HG02885 (cell line): ENCODE results near the gene PSMA6.
"Not testable (repeated sequence)": the region's sequence is repeated elsewhere in the genome, so short reads cannot be mapped to it uniquely, and the experiment has no call there.

Experiments used
- ATAC-seq: cut with Tn5 transposase; IDR thresholded peaks from one replicate; pipeline ENCODE4 v1.9.1; 2021; ENCODE audit warnings: mild to moderate bottlenecking; ENCODE audit not compliant: unreplicated experiment, poor library complexity

PSMA6 gene

GRCh38 chr14:35292051-35292769 is at the start of gene PSMA6:
PSMA6 (plus strand) TSS chr14:35292382; CDS start chr14:35292477, 95 bp downstream.
- ATAC-seq, result peak; percentile 90

GRCh38 chr14:35242599-35243311 is 49.4 kb upstream of the PSMA6 start:
- no peak for ATAC-seq

- ATAC-seq, result no peak
These were observed 48.2 kb upstream of the PSMA6 start for GRCh38 chr14:35243956-35244355.

GRCh38 chr14:35244542-35244941 is 47.6 kb upstream of the PSMA6 start:
- no peak for ATAC-seq

- ATAC-seq, result no peak
These were observed 47.1 kb upstream of the PSMA6 start for GRCh38 chr14:35245051-35245450.

- ATAC-seq, result no peak
These were observed 44.3 kb upstream of the PSMA6 start for GRCh38 chr14:35247777-35248475.

GRCh38 chr14:35248476-35248788 is 43.8 kb upstream of the PSMA6 start:
- ATAC-seq, result no peak

GRCh38 chr14:35250319-35250718 is 41.9 kb upstream of the PSMA6 start:
- no peak for ATAC-seq

- no peak for ATAC-seq
These were observed 39.7 kb upstream of the PSMA6 start for GRCh38 chr14:35252451-35252868.

- not testable (repeated sequence) for ATAC-seq
These were observed 39.1 kb upstream of the PSMA6 start for GRCh38 chr14:35253056-35253455.

GRCh38 chr14:35254034-35254622 is 38.1 kb upstream of the PSMA6 start:
- ATAC-seq, result not testable (repeated sequence)

- ATAC-seq, result no peak
These were observed 37.4 kb upstream of the PSMA6 start for GRCh38 chr14:35254736-35255135.

GRCh38 chr14:35255711-35256110 is 36.5 kb upstream of the PSMA6 start:
- no peak for ATAC-seq

GRCh38 chr14:35257809-35258208 is 34.4 kb upstream of the PSMA6 start:
- ATAC-seq, result no peak

- ATAC-seq, result no peak
These were observed 33.8 kb upstream of the PSMA6 start for GRCh38 chr14:35258420-35258819.

- ATAC-seq, result no peak
These were observed 30.4 kb upstream of the PSMA6 start for GRCh38 chr14:35261774-35262173.

- ATAC-seq, result no peak
These were observed 29.7 kb upstream of the PSMA6 start for GRCh38 chr14:35262436-35262835.

- ATAC-seq, result no peak
These were observed 23.2 kb upstream of the PSMA6 start for GRCh38 chr14:35268946-35269345.

GRCh38 chr14:35274805-35275204 is 17.4 kb upstream of the PSMA6 start:
- no peak for ATAC-seq

- ATAC-seq, result no peak
These were observed 15.0 kb upstream of the PSMA6 start for GRCh38 chr14:35277179-35277578.

GRCh38 chr14:35279369-35279768 is 12.8 kb upstream of the PSMA6 start:
- ATAC-seq, result no peak
